WERI-Rb-1 (cell line): ENCODE results near the gene DHH.
A peak's percentile ranks its signal among the peaks of the same experiment; 100 is the strongest.

Experiments used
- DNase-seq: peaks from one replicate; pipeline ENCODE4 v3.0.0-alpha.2; 2020
- H3K27ac ChIP-seq: fragments of 250-450 bp; sonication (Bioruptor Pico); 2 replicates; pipeline ENCODE4 v1.5.1; 2020; ENCODE audit warnings: mild to moderate bottlenecking, moderate library complexity
- H3K27me3 ChIP-seq: fragments of 250-450 bp; sonication (Bioruptor Pico); 2 replicates; pipeline ENCODE4 v1.5.1; 2021; ENCODE audit warnings: mild to moderate bottlenecking, low read depth, moderate library complexity; ENCODE audit not compliant: insufficient read depth, severe bottlenecking
- H3K36me3 ChIP-seq: fragments of 250-450 bp; sonication (Bioruptor Pico); 2 replicates; pipeline ENCODE4 v1.5.1; 2020; ENCODE audit warnings: mild to moderate bottlenecking, moderate library complexity
- H3K4me3 ChIP-seq: 2 replicates; pipeline ENCODE4 v1.5.1; 2011; ENCODE audit warnings: low read depth, mild to moderate bottlenecking, control low read depth, low read length
- H3K9me3 ChIP-seq: fragments of 250-450 bp; sonication (Bioruptor Pico); 2 replicates; pipeline ENCODE4 v1.5.1; 2021; ENCODE audit warnings: mild to moderate bottlenecking, moderate library complexity; ENCODE audit not compliant: severe bottlenecking
- CTCF ChIP-seq: IDR thresholded peaks from 2 replicates; pipeline ENCODE4 v1.5.1; 2011; ENCODE audit warnings: low read depth, mild to moderate bottlenecking, control low read depth, inconsistent platforms, low read length

The DHH gene

GRCh38 chr12:49088932-49089330 lies 5.7 kb downstream of the DHH start:
- no peak overlapping the region for H3K4me3 ChIP-seq
- H3K27me3 ChIP-seq = peaks cover 44% of the 10 kb centered on the region
- peaks cover 4% of the 10 kb centered on the region for H3K9me3 ChIP-seq
- H3K36me3 ChIP-seq = no peaks in the 10 kb centered on the region
- TF ChIP-seq CTCF = no peak
- H3K27ac ChIP-seq = no peak overlapping the region
- no peak for DNase-seq

- Histone ChIP-seq H3K27me3 (peaks cover 41% of the 10 kb centered on the region), H3K27ac (no peak overlapping the region), H3K4me3 (peak overlapping the region; percentile 10; the same call in 1 of the 2 replicates), H3K9me3 (peaks cover 4% of the 10 kb centered on the region), H3K36me3 (no peaks in the 10 kb centered on the region)
- DNase-seq = peak; percentile 90
- peak; percentile 87 for TF ChIP-seq CTCF
Measured at GRCh38 chr12:49088150-49088931, 6.3 kb downstream of the DHH start.

GRCh38 chr12:49086116-49086515 lies 8.5 kb downstream of the DHH start:
- Histone ChIP-seq H3K36me3 (no peaks in the 10 kb centered on the region), H3K27me3 (peaks cover 27% of the 10 kb centered on the region), H3K27ac (no peak overlapping the region), H3K9me3 (peaks cover 4% of the 10 kb centered on the region), H3K4me3 (no peak overlapping the region)
- DNase-seq = no peak
- no peak for TF ChIP-seq CTCF

- DNase-seq = no peak
- H3K9me3 ChIP-seq = peaks cover 4% of the 10 kb centered on the region
- H3K27ac ChIP-seq = no peak overlapping the region
- peaks cover 10% of the 10 kb centered on the region for H3K27me3 ChIP-seq
- no peaks in the 10 kb centered on the region for H3K36me3 ChIP-seq
- TF ChIP-seq CTCF = no peak
- H3K4me3 ChIP-seq = no peak overlapping the region
Measured at GRCh38 chr12:49084438-49084837, 10.2 kb downstream of the DHH start.

- Histone ChIP-seq H3K4me3 (no peak overlapping the region), H3K9me3 (peaks cover 4% of the 10 kb centered on the region), H3K36me3 (no peaks in the 10 kb centered on the region), H3K27me3 (no peaks in the 10 kb centered on the region), H3K27ac (no peak overlapping the region)
- DNase-seq = no peak
- TF ChIP-seq CTCF = no peak
Measured at GRCh38 chr12:49079793-49080192, 14.8 kb downstream of the DHH start.

- no peak for TF ChIP-seq CTCF
- Histone ChIP-seq H3K9me3 (no peaks in the 10 kb centered on the region), H3K27me3 (no peaks in the 10 kb centered on the region), H3K27ac (no peak overlapping the region), H3K36me3 (peaks cover 3% of the 10 kb centered on the region; the same call in 1 of the 2 replicates), H3K4me3 (no peak overlapping the region)
- DNase-seq = no peak
Measured at GRCh38 chr12:49070971-49071370, 23.6 kb downstream of the DHH start.
